Measurements from ENCODE around the gene PPP4C. TPM values are rescaled to one million over a fixed set of nuclear protein-coding genes. Genes with fewer than 3 reads are reported as not detected.
"Not testable (repeated sequence)": the region's sequence is repeated elsewhere in the genome, so short reads cannot be mapped to it uniquely, and the experiment has no call there.

PPP4C gene
- polyA plus RNA-seq, 4 donors, result 93.0 to 145 (median 122) TPM

DNA sequence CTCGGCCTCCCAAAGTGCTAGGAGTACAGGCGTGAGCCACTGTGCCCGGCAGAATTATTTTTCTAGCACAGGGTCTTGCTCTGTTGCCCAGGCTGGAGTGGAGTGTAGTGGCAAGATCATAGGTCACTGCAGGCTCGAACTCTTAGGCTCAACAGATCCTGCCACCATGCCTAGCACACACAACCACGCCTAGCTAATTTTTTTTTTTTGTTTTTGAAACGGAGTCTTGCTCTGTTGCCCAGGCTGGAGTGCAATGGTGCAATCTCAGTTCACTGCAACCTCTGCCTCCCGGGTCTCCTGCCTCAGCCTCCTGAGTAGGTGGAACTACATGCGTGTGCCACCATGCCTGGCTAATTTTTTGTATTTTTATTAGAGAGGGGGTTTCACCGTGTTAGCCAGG lies 49.9 kb downstream of the PPP4C start:
- H3K4me3 ChIP-seq (ENCODE audit: low read depth in 1 of 3, low read length in 3 of 3); H3K9me3 ChIP-seq (ENCODE audit: control insufficient read depth in 2 of 2, insufficient read depth in 1 of 2, low read depth in 1 of 2, low read length in 1 of 2); H3K27ac ChIP-seq (ENCODE audit: low read depth in 1 of 3, low read length in 2 of 3); DNase-seq; H3K27me3 ChIP-seq (ENCODE audit: control insufficient read depth in 3 of 3, insufficient read depth in 3 of 3, low read length in 3 of 3); FAIRE-seq: not testable (repeated sequence)
- H3K4me1 ChIP-seq (ENCODE audit: control insufficient read depth in 3 of 3, insufficient read depth in 2 of 3, low read depth in 1 of 3, low read length in 2 of 3), result peaks cover 0 to 21% (median 4%) of the 10 kb centered on the region in 3 donors
- peaks cover 0 to 19% (median 0%) of the 10 kb centered on the region in 3 donors for H3K36me3 ChIP-seq (ENCODE audit: control insufficient read depth in 3 of 3, insufficient read depth in 2 of 3, low read depth in 1 of 3, low read length in 3 of 3)
- WGBS, 3 donors, result 82 to 90% (median 84%) methylated on average over 9 of the region's 9 CpGs

DNA sequence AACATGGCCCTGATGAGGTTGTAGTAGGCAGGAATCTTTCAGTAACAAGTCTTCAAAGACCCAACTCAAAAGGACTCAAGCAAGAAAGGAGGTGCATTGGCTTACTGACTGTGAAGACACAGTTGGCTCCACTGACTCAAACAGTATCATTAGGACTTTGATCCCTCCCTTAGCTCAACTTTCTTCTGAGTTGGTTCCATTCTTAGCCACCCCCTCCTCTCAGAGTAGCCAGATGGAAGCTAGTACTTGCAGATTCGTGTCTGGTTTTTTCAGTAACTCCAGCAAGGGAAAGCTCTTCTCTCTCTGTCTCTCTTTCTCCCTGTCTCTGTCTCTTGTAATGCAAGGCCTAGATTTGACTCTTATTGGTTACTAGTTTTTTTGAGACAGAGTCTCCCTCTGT lies 52.2 kb downstream of the PPP4C start:
- FAIRE-seq (no peak), DNase-seq (peak in 1 of 2 donors; percentile 55)
- Histone ChIP-seq H3K27ac (ENCODE audit: low read depth in 1 of 3, low read length in 2 of 3) (no peak overlapping the region), H3K4me3 (ENCODE audit: low read depth in 1 of 3, low read length in 3 of 3) (no peak overlapping the region), H3K4me1 (ENCODE audit: control insufficient read depth in 3 of 3, insufficient read depth in 2 of 3, low read depth in 1 of 3, low read length in 2 of 3) (peaks cover 0 to 5% (median 2%) of the 10 kb centered on the region in 3 donors), H3K27me3 (ENCODE audit: control insufficient read depth in 3 of 3, insufficient read depth in 3 of 3, low read length in 3 of 3) (no peaks in the 10 kb centered on the region), H3K36me3 (ENCODE audit: control insufficient read depth in 3 of 3, insufficient read depth in 2 of 3, low read depth in 1 of 3, low read length in 3 of 3) (no peaks in the 10 kb centered on the region), H3K9me3 (ENCODE audit: control insufficient read depth in 2 of 2, insufficient read depth in 1 of 2, low read depth in 1 of 2, low read length in 1 of 2) (no peaks in the 10 kb centered on the region)
- WGBS, 3 donors, result 36 to 72% (median 58%) methylated on average over 1 of the region's 1 CpG

DNA sequence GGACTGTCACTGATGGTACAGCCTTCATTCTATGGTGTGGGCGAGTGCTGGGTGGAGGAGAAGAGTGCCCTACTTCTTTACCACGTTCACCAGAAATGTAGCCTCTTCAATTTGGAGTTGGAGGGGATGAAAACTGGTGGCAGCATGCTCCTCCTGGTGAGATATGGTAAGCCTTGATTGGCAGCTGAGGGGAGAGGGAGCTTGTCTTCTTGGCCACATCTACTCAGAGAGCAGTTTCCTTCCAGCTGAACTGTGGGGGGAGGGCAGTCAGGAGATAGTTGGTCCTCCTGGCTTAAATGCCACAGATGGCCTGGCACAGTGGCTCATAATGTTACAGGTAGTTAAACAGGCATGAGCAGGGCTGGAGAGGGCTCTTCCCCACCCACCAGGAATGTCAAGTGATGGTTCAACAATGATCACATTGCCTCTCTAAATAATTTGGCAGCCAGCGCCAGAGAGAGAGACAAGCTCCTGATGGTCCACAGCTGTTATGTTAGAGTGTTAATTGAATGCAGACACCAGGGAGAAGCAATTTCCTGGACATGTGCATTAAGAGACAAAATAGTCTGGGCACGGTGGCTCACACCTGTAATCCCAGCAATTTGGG lies 56.2 kb downstream of the PPP4C start:
- H3K36me3 ChIP-seq (ENCODE audit: control insufficient read depth in 3 of 3, insufficient read depth in 2 of 3, low read depth in 1 of 3, low read length in 3 of 3), result no peaks in the 10 kb centered on the region
- no peaks in the 10 kb centered on the region for H3K27me3 ChIP-seq (ENCODE audit: control insufficient read depth in 3 of 3, insufficient read depth in 3 of 3, low read length in 3 of 3)
- DNase-seq (no peak), FAIRE-seq (no peak)
- peaks cover 0 to 2% (median 0%) of the 10 kb centered on the region in 3 donors for H3K4me1 ChIP-seq (ENCODE audit: control insufficient read depth in 3 of 3, insufficient read depth in 2 of 3, low read depth in 1 of 3, low read length in 2 of 3)
- H3K27ac ChIP-seq (ENCODE audit: low read depth in 1 of 3, low read length in 2 of 3), result no peak overlapping the region
- no peaks in the 10 kb centered on the region for H3K9me3 ChIP-seq (ENCODE audit: control insufficient read depth in 2 of 2, insufficient read depth in 1 of 2, low read depth in 1 of 2, low read length in 1 of 2)
- no peak overlapping the region for H3K4me3 ChIP-seq (ENCODE audit: low read depth in 1 of 3, low read length in 3 of 3)
- WGBS, 3 donors, result 71 to 95% (median 84%) methylated on average over 4 of the region's 4 CpGs

DNA sequence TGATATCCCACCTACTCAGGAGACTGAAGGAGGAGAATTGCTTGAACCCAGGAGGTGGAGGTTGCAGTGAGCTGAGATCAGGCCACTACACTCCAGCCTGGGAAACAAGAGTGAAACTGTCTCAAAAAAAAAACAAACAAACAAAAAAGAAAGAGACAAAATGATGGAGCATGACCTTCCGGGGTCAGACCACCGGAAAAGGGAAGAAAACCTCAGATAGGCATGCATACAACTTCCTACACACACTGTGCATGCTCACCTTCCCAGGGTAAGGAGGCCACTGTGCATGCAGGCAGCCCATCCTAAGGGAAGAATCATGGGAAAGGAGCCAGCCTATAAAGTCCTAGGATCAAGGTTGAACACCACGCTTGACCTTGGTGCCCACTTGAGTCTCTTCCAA lies 56.8 kb downstream of the PPP4C start:
- FAIRE-seq, result no peak
- Histone ChIP-seq H3K9me3 (ENCODE audit: control insufficient read depth in 2 of 2, insufficient read depth in 1 of 2, low read depth in 1 of 2, low read length in 1 of 2) (no peaks in the 10 kb centered on the region), H3K4me3 (ENCODE audit: low read depth in 1 of 3, low read length in 3 of 3) (no peak overlapping the region), H3K27ac (ENCODE audit: low read depth in 1 of 3, low read length in 2 of 3) (no peak overlapping the region), H3K4me1 (ENCODE audit: control insufficient read depth in 3 of 3, insufficient read depth in 2 of 3, low read depth in 1 of 3, low read length in 2 of 3) (peaks cover 0 to 2% (median 0%) of the 10 kb centered on the region in 3 donors), H3K27me3 (ENCODE audit: control insufficient read depth in 3 of 3, insufficient read depth in 3 of 3, low read length in 3 of 3) (no peaks in the 10 kb centered on the region), H3K36me3 (ENCODE audit: control insufficient read depth in 3 of 3, insufficient read depth in 2 of 3, low read depth in 1 of 3, low read length in 3 of 3) (no peaks in the 10 kb centered on the region)
- 70 to 84% (median 74%) methylated on average over 3 of the region's 3 CpGs for WGBS, 3 donors
- no peak for DNase-seq

Other genes starting within 250 kb of the PPP4C start
- gene CDIPT, start 212.8 kb upstream of the PPP4C start, polyA plus RNA-seq, result 10 to 100 TPM; 51.9 to 76.9 (median 61.2) TPM
- 10 to 100 TPM in 2 of 4 donors, under 1 TPM in 2; 0.67 to 38.9 (median 8.8) TPM for gene SEZ6L2, start 176.4 kb upstream of the PPP4C start, polyA plus RNA-seq
- gene ASPHD1, start 175.5 kb upstream of the PPP4C start, polyA plus RNA-seq, result 10 to 100 TPM in 1 of 4 donors, 1 to 10 TPM in 2, under 1 TPM in 1; 0.67 to 11.5 (median 3.0) TPM
- 10 to 100 TPM; 10.8 to 26.6 (median 15.9) TPM for gene KCTD13, start 149.8 kb upstream of the PPP4C start, polyA plus RNA-seq
- 100 to 1,000 TPM; 163 to 334 (median 242) TPM for gene TMEM219, start 113.9 kb upstream of the PPP4C start, polyA plus RNA-seq
- 10 to 100 TPM; 21.6 to 36.7 (median 29.0) TPM for gene TAOK2, start 102.1 kb upstream of the PPP4C start, polyA plus RNA-seq
- gene HIRIP3, start 80.4 kb upstream of the PPP4C start, polyA plus RNA-seq, result 10 to 100 TPM; 10.1 to 15.2 (median 14.8) TPM
- gene INO80E, start 79.8 kb upstream of the PPP4C start, polyA plus RNA-seq, result 10 to 100 TPM; 49.2 to 80.4 (median 55.9) TPM
- gene DOC2A, start 65.0 kb upstream of the PPP4C start, polyA plus RNA-seq, result 1 to 10 TPM in 3 of 4 donors, not detected in 1; 1.3 to 4.6 (median 1.6) TPM
- gene C16orf92, start 52.8 kb upstream of the PPP4C start, polyA plus RNA-seq, result not detected
- 1 to 10 TPM in 1 of 4 donors, under 1 TPM in 1, not detected in 2; 0.47 to 1.4 TPM for gene TLCD3B, start 44.7 kb upstream of the PPP4C start, polyA plus RNA-seq
- 1,000 to 10,000 TPM in 2 of 4 donors, 100 to 1,000 TPM in 2; 406 to 1,111 (median 984) TPM for gene ALDOA, start 10.2 kb upstream of the PPP4C start, polyA plus RNA-seq
- 1 to 10 TPM in 2 of 4 donors, under 1 TPM in 2; 0.54 to 1.6 (median 1.2) TPM for gene TBX6, start 15.9 kb downstream of the PPP4C start, polyA plus RNA-seq
- gene YPEL3, start 20.2 kb downstream of the PPP4C start, polyA plus RNA-seq, result 100 to 1,000 TPM in 2 of 4 donors, 10 to 100 TPM in 2; 39.6 to 154 (median 99.6) TPM
- 10 to 100 TPM; 13.2 to 23.9 (median 19.5) TPM for gene GDPD3, start 37.5 kb downstream of the PPP4C start, polyA plus RNA-seq
- 100 to 1,000 TPM; 174 to 241 (median 194) TPM for gene MAPK3, start 47.2 kb downstream of the PPP4C start, polyA plus RNA-seq
- 10 to 100 TPM; 27.3 to 65.7 (median 32.7) TPM for gene CORO1A, start 107.6 kb downstream of the PPP4C start, polyA plus RNA-seq
- gene BOLA2B, start 117.7 kb downstream of the PPP4C start, polyA plus RNA-seq, result 100 to 1,000 TPM in 3 of 4 donors, 10 to 100 TPM in 1; 55.8 to 614 (median 378) TPM
- gene SLX1A, start 117.9 kb downstream of the PPP4C start, polyA plus RNA-seq, result 100 to 1,000 TPM in 2 of 4 donors, 10 to 100 TPM in 2; 77.2 to 318 (median 185) TPM
- gene SULT1A3, start 123.3 kb downstream of the PPP4C start, polyA plus RNA-seq, result 100 to 1,000 TPM in 2 of 4 donors, 10 to 100 TPM in 2; 34.6 to 376 (median 148) TPM
- gene NPIPB13, start 172.5 kb downstream of the PPP4C start, polyA plus RNA-seq, result 10 to 100 TPM in 2 of 4 donors, 1 to 10 TPM in 2; 2.7 to 16.6 (median 7.3) TPM

Measured in small intestine (tissue), 7 donors.